SU-DHL-6 (cell line): ENCODE measurements around the gene MMEL1.

Experiments used
- H2AFZ ChIP-seq: fragments of 200-600 bp; sonication (generic); 2 replicates; pipeline ENCODE4 v1.6.1; 2014; ENCODE audit warnings: low read depth, mild to moderate bottlenecking, moderate library complexity, mixed read lengths, antibody characterized with exemption, low read length; ENCODE audit not compliant: severe bottlenecking
- H3F3A ChIP-seq: fragments of 200-600 bp; shearing (Covaris generic); 2 replicates; pipeline ENCODE4 v1.6.0; 2016; ENCODE audit warnings: antibody characterized with exemption, mild to moderate bottlenecking; ENCODE audit not compliant: insufficient read depth
- H3K27ac ChIP-seq: fragments of 200-600 bp; sonication (generic); 2 replicates; pipeline ENCODE4 v1.5.1; 2016; ENCODE audit warnings: low read depth, mild to moderate bottlenecking, low read length, moderate library complexity, mixed read lengths
- H3K27me3 ChIP-seq: fragments of 200-600 bp; sonication (generic), shearing (Covaris generic); 2 replicates; pipeline ENCODE4 v1.6.0; 2014; ENCODE audit warnings: mild to moderate bottlenecking, low read length
- H3K36me3 ChIP-seq: fragments of 200-600 bp; sonication (generic); 2 replicates; pipeline ENCODE4 v1.6.1; 2014; ENCODE audit warnings: mild to moderate bottlenecking, low read length, mixed read lengths
- H3K4me2 ChIP-seq: fragments of 300-600, 200-600 bp; shearing (Covaris generic), sonication (generic); 2 replicates; pipeline ENCODE4 v1.6.0; 2014; ENCODE audit warnings: low read length, low read depth, mild to moderate bottlenecking; ENCODE audit not compliant: poor library complexity, severe bottlenecking
- H3K4me3 ChIP-seq: fragments of 200-600 bp; sonication (generic); 2 replicates; pipeline ENCODE4 v1.5.1; 2014; ENCODE audit warnings: antibody characterized with exemption, low read length, mild to moderate bottlenecking, mixed read lengths; ENCODE audit not compliant: insufficient read depth, poor library complexity, severe bottlenecking
- H3K79me2 ChIP-seq: fragments of 200-600 bp; sonication (generic); 2 replicates; pipeline ENCODE4 v1.6.1; 2014; ENCODE audit warnings: mild to moderate bottlenecking, low read length, moderate library complexity; ENCODE audit not compliant: insufficient read depth
- H3K9ac ChIP-seq: fragments of 200-600 bp; sonication (generic); 2 replicates; pipeline ENCODE4 v1.7.0; 2014; ENCODE audit warnings: mild to moderate bottlenecking, low read length
- H3K9me2 ChIP-seq: fragments of 200-600 bp; sonication (generic); replicated peaks from 2 replicates; pipeline ENCODE4 v1.6.1; 2014; ENCODE audit warnings: low read length; ENCODE audit not compliant: insufficient read depth
- H3K9me3 ChIP-seq: fragments of 200-600 bp; sonication (generic); 2 replicates; pipeline ENCODE4 v1.6.1; 2014; ENCODE audit warnings: low read length, mixed read lengths; ENCODE audit not compliant: insufficient read depth
- H4K20me1 ChIP-seq: fragments of 200-600 bp; sonication (generic); 2 replicates; pipeline ENCODE4 v1.6.1; 2014; ENCODE audit warnings: low read depth, mild to moderate bottlenecking, antibody characterized with exemption, low read length, moderate library complexity, mixed read lengths
- EZH2phosphoT487 ChIP-seq: fragments of 200-600 bp; sonication (generic), shearing (Covaris generic); conservative IDR thresholded peaks from 2 replicates; pipeline ENCODE4 v1.6.1; 2018; ENCODE audit warnings: mild to moderate bottlenecking, antibody characterized with exemption, low read length, moderate library complexity, mixed read lengths
- TF ChIP-seq, protein P1 (sequence below): fragments of 200-600 bp; sonication (generic); IDR thresholded peaks from one replicate; pipeline ENCODE4 v1.5.1; 2017; ENCODE audit warnings: antibody characterized with exemption, mild to moderate bottlenecking, low read length, moderate library complexity; ENCODE audit not compliant: insufficient read depth, poor library complexity, severe bottlenecking

MMEL1 gene

DNA sequence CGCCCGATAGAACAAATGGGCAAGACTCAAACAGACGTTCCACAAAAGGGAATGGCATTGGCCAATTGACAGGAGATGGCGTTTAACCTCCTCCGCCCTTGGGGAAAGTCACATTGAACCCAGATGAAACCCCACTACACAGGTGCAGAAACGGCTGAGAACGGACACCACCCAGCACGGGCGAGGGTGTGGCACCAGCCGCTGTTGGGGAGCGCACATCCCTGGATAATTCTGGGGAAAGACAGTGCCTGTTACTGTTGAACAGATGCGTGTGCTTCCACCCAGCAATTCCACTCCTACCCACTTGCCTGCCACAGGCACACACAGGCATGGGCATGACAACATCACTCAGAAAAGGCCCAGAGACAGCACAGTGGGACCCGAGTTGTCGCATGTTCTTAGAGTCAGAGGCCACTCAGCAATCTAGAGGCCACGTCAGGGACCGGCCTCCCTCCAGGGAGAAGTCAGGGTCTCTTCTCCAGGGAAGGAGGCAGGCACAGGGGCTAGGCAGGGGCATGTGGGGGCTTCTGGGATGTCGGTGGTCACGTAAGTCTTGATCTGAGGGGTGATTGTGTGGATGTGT, 31.0 kb downstream of the MMEL1 start:
- Histone ChIP-seq H3K9ac (no peak overlapping the region), H3K79me2 (no peaks in the 10 kb centered on the region), H4K20me1 (no peaks in the 10 kb centered on the region), H2AFZ (no peak overlapping the region), H3K4me3 (no peak overlapping the region), H3F3A (no peaks in the 10 kb centered on the region), H3K27me3 (no peaks in the 10 kb centered on the region), H3K36me3 (no peaks in the 10 kb centered on the region), H3K9me3 (no peaks in the 10 kb centered on the region), H3K27ac (no peak overlapping the region), H3K4me2 (no peak overlapping the region), H3K9me2 (no peaks in the 10 kb centered on the region)
- no peak for TF ChIP-seq EZH2phosphoT487
- TF ChIP-seq, protein P1, sequence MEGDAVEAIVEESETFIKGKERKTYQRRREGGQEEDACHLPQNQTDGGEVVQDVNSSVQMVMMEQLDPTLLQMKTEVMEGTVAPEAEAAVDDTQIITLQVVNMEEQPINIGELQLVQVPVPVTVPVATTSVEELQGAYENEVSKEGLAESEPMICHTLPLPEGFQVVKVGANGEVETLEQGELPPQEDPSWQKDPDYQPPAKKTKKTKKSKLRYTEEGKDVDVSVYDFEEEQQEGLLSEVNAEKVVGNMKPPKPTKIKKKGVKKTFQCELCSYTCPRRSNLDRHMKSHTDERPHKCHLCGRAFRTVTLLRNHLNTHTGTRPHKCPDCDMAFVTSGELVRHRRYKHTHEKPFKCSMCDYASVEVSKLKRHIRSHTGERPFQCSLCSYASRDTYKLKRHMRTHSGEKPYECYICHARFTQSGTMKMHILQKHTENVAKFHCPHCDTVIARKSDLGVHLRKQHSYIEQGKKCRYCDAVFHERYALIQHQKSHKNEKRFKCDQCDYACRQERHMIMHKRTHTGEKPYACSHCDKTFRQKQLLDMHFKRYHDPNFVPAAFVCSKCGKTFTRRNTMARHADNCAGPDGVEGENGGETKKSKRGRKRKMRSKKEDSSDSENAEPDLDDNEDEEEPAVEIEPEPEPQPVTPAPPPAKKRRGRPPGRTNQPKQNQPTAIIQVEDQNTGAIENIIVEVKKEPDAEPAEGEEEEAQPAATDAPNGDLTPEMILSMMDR, result no peak

DNA sequence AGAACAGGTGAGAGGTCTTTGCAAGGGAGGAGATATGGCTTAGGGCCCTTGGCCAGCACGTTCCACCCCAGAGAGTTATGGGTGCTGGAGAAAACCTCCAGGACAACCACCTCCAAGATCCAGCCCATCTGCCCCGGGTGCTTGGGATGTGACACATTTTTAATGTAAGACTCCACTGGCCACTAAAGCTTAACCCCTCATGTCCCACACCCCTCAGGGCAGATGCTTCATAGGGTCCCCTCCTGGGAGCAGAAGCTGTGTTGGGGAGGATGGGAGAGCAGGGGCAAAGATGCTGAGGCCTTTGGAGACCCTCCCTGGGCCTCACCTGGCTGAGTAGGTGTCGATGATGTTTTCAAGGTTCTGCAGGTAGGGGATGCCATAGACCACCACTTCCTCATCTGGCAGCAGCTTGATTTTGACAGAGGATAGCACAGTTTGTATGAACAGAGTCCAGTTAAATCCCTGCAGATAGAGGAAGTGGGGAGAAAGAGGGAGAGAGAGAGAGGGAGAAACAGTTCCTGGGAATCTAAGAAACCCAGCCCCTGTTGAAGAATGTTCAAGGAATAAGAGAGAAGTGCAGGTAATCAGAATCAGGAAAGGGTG, 34.4 kb downstream of the MMEL1 start:
- Histone ChIP-seq H3K9me2 (no peaks in the 10 kb centered on the region), H3K9me3 (no peaks in the 10 kb centered on the region), H3K4me2 (no peak overlapping the region), H3K9ac (no peak overlapping the region), H2AFZ (no peak overlapping the region), H3K4me3 (no peak overlapping the region), H3K36me3 (no peaks in the 10 kb centered on the region), H3K27ac (no peak overlapping the region), H3F3A (no peaks in the 10 kb centered on the region), H3K79me2 (no peaks in the 10 kb centered on the region), H3K27me3 (no peaks in the 10 kb centered on the region), H4K20me1 (no peaks in the 10 kb centered on the region)
- TF ChIP-seq EZH2phosphoT487, result no peak
- TF ChIP-seq, protein P1, result no peak

DNA sequence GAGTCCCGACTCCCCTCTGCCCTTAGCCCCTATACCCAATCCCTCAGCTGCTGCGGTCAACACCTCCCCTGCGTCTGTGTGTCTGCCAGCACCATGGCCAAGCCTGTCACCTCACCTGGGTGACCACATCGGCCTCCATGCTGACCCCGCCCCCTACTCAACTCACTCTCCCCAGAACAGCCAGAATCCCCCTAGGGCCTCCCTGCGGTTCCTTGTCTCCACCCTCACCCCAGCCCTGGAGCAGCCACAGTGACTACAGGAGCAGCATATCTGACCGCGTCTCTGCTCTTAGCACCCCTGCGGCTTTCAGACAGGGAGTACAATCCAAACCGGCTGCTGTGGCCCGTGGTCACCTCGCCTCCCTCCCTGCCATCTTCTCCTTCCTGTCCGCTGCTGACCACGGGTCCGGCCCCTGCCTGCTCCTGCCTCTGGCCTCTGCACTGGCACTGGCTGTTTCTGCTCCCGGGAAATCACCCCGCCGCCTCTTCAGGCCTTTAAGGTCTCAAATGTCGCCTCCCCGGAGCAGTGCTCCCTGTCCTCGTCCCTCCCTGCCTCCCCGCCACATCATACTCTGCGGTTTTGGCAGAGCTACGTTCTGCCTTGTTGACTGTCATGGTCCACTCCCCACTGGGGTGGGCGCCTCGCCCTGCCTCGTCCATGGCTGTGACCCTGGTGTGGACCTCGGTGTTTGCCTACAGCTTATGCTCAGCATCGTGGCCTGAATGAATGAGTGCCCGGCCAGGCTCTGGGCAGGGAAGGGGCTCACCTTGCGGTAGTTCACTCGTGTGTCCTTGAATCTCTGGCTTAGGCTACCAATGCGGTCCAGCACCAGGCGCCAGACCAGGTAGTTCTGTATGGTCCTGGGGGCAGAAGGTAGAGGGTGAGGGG, 35.1 kb downstream of the MMEL1 start:
- no peak overlapping the region for H3K4me3 ChIP-seq
- no peak for TF ChIP-seq EZH2phosphoT487
- TF ChIP-seq, protein P1, result no peak
- H3K9me3 ChIP-seq, result no peaks in the 10 kb centered on the region
- H3K27ac ChIP-seq, result no peak overlapping the region
- H3K27me3 ChIP-seq, result no peaks in the 10 kb centered on the region
- no peak overlapping the region for H3K9ac ChIP-seq
- H3K9me2 ChIP-seq, result no peaks in the 10 kb centered on the region
- H4K20me1 ChIP-seq, result no peaks in the 10 kb centered on the region
- no peak overlapping the region for H3K4me2 ChIP-seq
- H3F3A ChIP-seq, result no peaks in the 10 kb centered on the region
- H2AFZ ChIP-seq, result no peak overlapping the region
- no peaks in the 10 kb centered on the region for H3K36me3 ChIP-seq
- H3K79me2 ChIP-seq, result no peaks in the 10 kb centered on the region
